ENCODE measurements around the gene TIMP2.

The TIMP2 gene

DNA sequence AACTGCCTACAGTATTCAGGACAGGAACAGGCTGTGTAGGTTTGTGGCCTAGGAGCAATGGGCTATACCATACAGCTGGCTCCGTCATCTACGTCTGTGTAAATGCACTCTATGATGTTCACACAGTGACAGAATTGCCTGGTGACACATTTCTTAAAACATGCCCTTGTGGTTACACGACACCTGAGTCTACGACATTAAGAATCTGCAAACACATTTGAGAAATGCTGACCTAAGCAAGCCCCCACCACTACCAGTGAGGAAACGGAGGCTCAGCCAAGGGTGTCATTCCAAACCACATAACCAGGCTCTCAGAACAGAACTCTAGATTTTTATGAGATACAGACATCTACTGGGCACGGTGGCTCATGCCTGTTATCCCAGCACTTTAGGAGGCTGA is 108.1 kb downstream of the TIMP2 start:
- H3K4me2 ChIP-seq (ENCODE audit: low read length): no peak overlapping the region
- H3K27ac ChIP-seq (ENCODE audit: low read depth, low read length): no peak overlapping the region
- no peaks in the 10 kb centered on the region for H3F3A ChIP-seq (ENCODE audit: control insufficient read depth, insufficient read depth)
- no peaks in the 10 kb centered on the region for H3K9me3 ChIP-seq (ENCODE audit: control insufficient read depth, insufficient read depth, low read length)
- TF ChIP-seq, protein P1, sequence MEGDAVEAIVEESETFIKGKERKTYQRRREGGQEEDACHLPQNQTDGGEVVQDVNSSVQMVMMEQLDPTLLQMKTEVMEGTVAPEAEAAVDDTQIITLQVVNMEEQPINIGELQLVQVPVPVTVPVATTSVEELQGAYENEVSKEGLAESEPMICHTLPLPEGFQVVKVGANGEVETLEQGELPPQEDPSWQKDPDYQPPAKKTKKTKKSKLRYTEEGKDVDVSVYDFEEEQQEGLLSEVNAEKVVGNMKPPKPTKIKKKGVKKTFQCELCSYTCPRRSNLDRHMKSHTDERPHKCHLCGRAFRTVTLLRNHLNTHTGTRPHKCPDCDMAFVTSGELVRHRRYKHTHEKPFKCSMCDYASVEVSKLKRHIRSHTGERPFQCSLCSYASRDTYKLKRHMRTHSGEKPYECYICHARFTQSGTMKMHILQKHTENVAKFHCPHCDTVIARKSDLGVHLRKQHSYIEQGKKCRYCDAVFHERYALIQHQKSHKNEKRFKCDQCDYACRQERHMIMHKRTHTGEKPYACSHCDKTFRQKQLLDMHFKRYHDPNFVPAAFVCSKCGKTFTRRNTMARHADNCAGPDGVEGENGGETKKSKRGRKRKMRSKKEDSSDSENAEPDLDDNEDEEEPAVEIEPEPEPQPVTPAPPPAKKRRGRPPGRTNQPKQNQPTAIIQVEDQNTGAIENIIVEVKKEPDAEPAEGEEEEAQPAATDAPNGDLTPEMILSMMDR (IDR thresholded peaks at IDR 0.05; ENCODE audit: low read depth, low read length, poor library complexity, severe bottlenecking): no peak
- no peak for TF ChIP-seq EZH2phosphoT487 (IDR thresholded peaks at IDR 0.05; ENCODE audit: borderline replicate concordance, low read length)
- H3K79me2 ChIP-seq (ENCODE audit: control insufficient read depth, low read length): peaks cover 4% of the 10 kb centered on the region
- H3K4me1 ChIP-seq (ENCODE audit: control insufficient read depth, low read length): no peaks in the 10 kb centered on the region
- peaks cover 93% of the 10 kb centered on the region for H3K36me3 ChIP-seq (ENCODE audit: control insufficient read depth, low read length)
- H3K9me2 ChIP-seq (replicated peaks; ENCODE audit: control insufficient read depth, low read length): no peaks in the 10 kb centered on the region
- H3K4me3 ChIP-seq (ENCODE audit: low read length): no peak overlapping the region
- H4K20me1 ChIP-seq (ENCODE audit: control insufficient read depth, insufficient read depth, low read depth, low read length): no peaks in the 10 kb centered on the region
- H3K27me3 ChIP-seq (ENCODE audit: control insufficient read depth, low read length): no peaks in the 10 kb centered on the region

DNA sequence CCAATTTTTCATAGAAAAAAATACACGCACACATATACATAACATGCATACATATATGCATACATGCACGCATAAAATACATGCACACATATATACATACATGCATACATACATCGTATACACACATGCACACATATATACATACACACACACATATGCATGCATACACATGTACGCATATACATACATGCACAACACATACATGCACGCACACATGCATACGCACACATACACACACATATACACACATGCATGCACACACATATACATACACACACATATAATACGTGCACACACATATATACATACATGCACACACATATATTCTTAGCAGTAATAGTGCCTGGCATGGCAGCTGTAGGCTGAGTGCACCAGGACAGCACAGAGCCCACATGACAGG is 109.5 kb downstream of the TIMP2 start:
- no peak overlapping the region for H3K4me2 ChIP-seq (ENCODE audit: low read length)
- no peak overlapping the region for H3K27ac ChIP-seq (ENCODE audit: low read depth, low read length)
- TF ChIP-seq EZH2phosphoT487 (IDR thresholded peaks at IDR 0.05; ENCODE audit: borderline replicate concordance, low read length): no peak
- TF ChIP-seq, protein P1 (IDR thresholded peaks at IDR 0.05; ENCODE audit: low read depth, low read length, poor library complexity, severe bottlenecking): no peak
- H4K20me1 ChIP-seq (ENCODE audit: control insufficient read depth, insufficient read depth, low read depth, low read length): no peaks in the 10 kb centered on the region
- no peaks in the 10 kb centered on the region for H3K27me3 ChIP-seq (ENCODE audit: control insufficient read depth, low read length)
- H3K36me3 ChIP-seq (ENCODE audit: control insufficient read depth, low read length): peaks cover 96% of the 10 kb centered on the region
- H3K4me1 ChIP-seq (ENCODE audit: control insufficient read depth, low read length): no peaks in the 10 kb centered on the region
- no peak overlapping the region for H3K4me3 ChIP-seq (ENCODE audit: low read length)
- H3K9me3 ChIP-seq (ENCODE audit: control insufficient read depth, insufficient read depth, low read length): no peaks in the 10 kb centered on the region
- H3K79me2 ChIP-seq (ENCODE audit: control insufficient read depth, low read length): peaks cover 4% of the 10 kb centered on the region
- H3K9me2 ChIP-seq (replicated peaks; ENCODE audit: control insufficient read depth, low read length): no peaks in the 10 kb centered on the region
- no peaks in the 10 kb centered on the region for H3F3A ChIP-seq (ENCODE audit: control insufficient read depth, insufficient read depth)

DNA sequence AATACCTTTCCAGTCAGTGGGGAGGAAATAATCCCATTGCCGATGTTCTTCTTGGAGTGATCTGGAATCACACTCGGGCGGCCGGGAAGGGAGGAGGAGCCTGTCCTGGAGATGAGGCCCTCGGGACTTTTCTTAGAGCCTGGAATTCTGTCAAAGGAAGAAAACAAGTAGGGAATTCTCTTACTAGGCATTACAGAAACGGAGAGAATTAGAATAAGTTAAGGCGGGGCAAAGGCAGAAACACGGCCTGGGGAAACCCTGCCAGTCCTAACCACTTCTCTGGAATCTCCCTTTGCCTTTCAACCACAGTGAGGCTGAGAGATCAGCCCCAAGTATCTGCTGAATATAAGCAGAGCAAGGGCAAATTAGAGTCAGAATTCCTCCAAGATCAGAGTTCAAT is 112.3 kb downstream of the TIMP2 start:
- H3K4me3 ChIP-seq (ENCODE audit: low read length): no peak overlapping the region

More for the DNA sequence above, 112.3 kb downstream of the TIMP2 start:
- peaks cover 95% of the 10 kb centered on the region for H3K36me3 ChIP-seq (ENCODE audit: control insufficient read depth, low read length)
- H3K79me2 ChIP-seq (ENCODE audit: control insufficient read depth, low read length): peaks cover 4% of the 10 kb centered on the region
- H3K4me1 ChIP-seq (ENCODE audit: control insufficient read depth, low read length): no peaks in the 10 kb centered on the region
- H3K9me3 ChIP-seq (ENCODE audit: control insufficient read depth, insufficient read depth, low read length): no peaks in the 10 kb centered on the region
- TF ChIP-seq, protein P1 (IDR thresholded peaks at IDR 0.05; ENCODE audit: low read depth, low read length, poor library complexity, severe bottlenecking): no peak
- no peak for TF ChIP-seq EZH2phosphoT487 (IDR thresholded peaks at IDR 0.05; ENCODE audit: borderline replicate concordance, low read length)
- H3K4me2 ChIP-seq (ENCODE audit: low read length): no peak overlapping the region
- no peaks in the 10 kb centered on the region for H3F3A ChIP-seq (ENCODE audit: control insufficient read depth, insufficient read depth)
- H4K20me1 ChIP-seq (ENCODE audit: control insufficient read depth, insufficient read depth, low read depth, low read length): no peaks in the 10 kb centered on the region
- no peak overlapping the region for H3K27ac ChIP-seq (ENCODE audit: low read depth, low read length)
- no peaks in the 10 kb centered on the region for H3K9me2 ChIP-seq (replicated peaks; ENCODE audit: control insufficient read depth, low read length)
- H3K27me3 ChIP-seq (ENCODE audit: control insufficient read depth, low read length): no peaks in the 10 kb centered on the region

Measured in DOHH2 (cell line).